ENCODE data around the gene SMPD1. TPM values are rescaled to one million over a fixed set of nuclear protein-coding genes. Genes with fewer than 3 reads are reported as not detected.

The SMPD1 gene
- total and polyA plus RNA-seq, 9 of the 15 experiments (the other 6 are each of a cell fraction or from before 2014, with no cell fraction given): 0.90 to 9.9 (median 5.2) TPM

GRCh38 chr11:6356503-6357055 lies 33.7 kb upstream of the SMPD1 start:
- ATAC-seq (no peak), FAIRE-seq (no peak), DNase-seq (ENCODE audit: extremely low read depth in 1 of 4, low spot score in 3 of 4) (no peak)
- Histone ChIP-seq H3K36me3 (ENCODE audit: control insufficient read depth, insufficient read depth, low read length) (no peaks in the 10 kb centered on the region), H3K4me2 (ENCODE audit: insufficient read depth, low read length) (no peak overlapping the region), H3K9me1 (ENCODE audit: control insufficient read depth, insufficient read depth, low read length) (no peaks in the 10 kb centered on the region), H3K79me2 (ENCODE audit: control insufficient read depth, insufficient read depth, low read length) (no peaks in the 10 kb centered on the region), H2AFZ (ENCODE audit: low read depth, low read length) (peak overlapping the region; percentile 69), H3K27me3 (ENCODE audit: control insufficient read depth in 2 of 2, insufficient read depth in 2 of 2, low read length in 2 of 2) (peaks cover 0 to 5% of the 10 kb centered on the region in 2 experiments; a peak in 3 of 5 replicates), H3K4me3 (no peak overlapping the region), H4K20me1 (replicated peaks; ENCODE audit: control insufficient read depth, insufficient read depth, low read length) (0 out of 2 replicates have a peak, but pooled peaks cover 3% of the 10 kb centered on the region), H3K9me3 (replicated peaks; ENCODE audit: control insufficient read depth, insufficient read depth, low read depth, low read length) (no peaks in the 10 kb centered on the region), H3K4me1 (replicated peaks in 1 of 2; ENCODE audit: control insufficient read depth in 2 of 2, insufficient read depth in 2 of 2, low read length in 2 of 2) (peaks cover 0 to 5% of the 10 kb centered on the region in 2 experiments; a peak in 2 of 5 replicates), H3K9ac (ENCODE audit: insufficient read depth in 1 of 2, low read depth in 2 of 2, low read length in 2 of 2) (no peak overlapping the region), H3K27ac (ENCODE audit: extremely low read depth, low read depth, low read length) (no peak overlapping the region)
- WGBS (ENCODE audit: insufficient coverage, low coverage, missing lambda C conversion rate): 6% methylated on average over 4 of the region's 4 CpGs
- no TSS peak for BruUV-seq (replicated peaks)
- in situ Hi-C loops (cut with MboI) (no loop called here), intact Hi-C loops (cut with micrococcal nuclease) (no loop called here)
- POLR2A ChIA-PET: interaction anchor here (0.6 kb wide), 1 partner anchor 851 kb away, joined by 3 read pairs; no protein-coding TSS in a partner anchor
- CTCF ChIA-PET (ENCODE audit: low intra/inter-chr PET ratio): no interaction called here
- TF ChIP-seq GMEB1 (CRISPR knock-in tag; IDR thresholded peaks at IDR 0.05) (no peak), VEZF1 (CRISPR knock-in tag; IDR thresholded peaks at IDR 0.05) (no peak), GTF2F1 (IDR thresholded peaks at IDR 0.05; ENCODE audit: low read depth, low read length) (no peak), POLR2AphosphoS2 (IDR thresholded peaks at IDR 0.05; ENCODE audit: low read length) (no peak), TFAM (CRISPR knock-in tag; conservative IDR thresholded peaks at IDR 0.05) (no peak), PREB (CRISPR knock-in tag; IDR thresholded peaks at IDR 0.05) (no peak), SETDB1 (IDR thresholded peaks at IDR 0.05; ENCODE audit: low read length) (no peak), ZNF408 (CRISPR knock-in tag; IDR thresholded peaks at IDR 0.05; ENCODE audit: low read depth) (no peak), PPARD (CRISPR knock-in tag; IDR thresholded peaks at IDR 0.05) (no peak), STAT5B (CRISPR knock-in tag; IDR thresholded peaks at IDR 0.05) (no peak), TEAD4 (IDR thresholded peaks at IDR 0.05; ENCODE audit: low read length) (no peak), TEAD4 (CRISPR knock-in tag; IDR thresholded peaks at IDR 0.05; ENCODE audit: borderline replicate concordance) (no peak), HMGXB4 (CRISPR knock-in tag; IDR thresholded peaks at IDR 0.05) (no peak), ID3 (CRISPR knock-in tag; IDR thresholded peaks at IDR 0.05) (no peak), ID3 (tag; IDR thresholded peaks at IDR 0.05) (no peak), ZNF146 (CRISPR knock-in tag; IDR thresholded peaks at IDR 0.05; ENCODE audit: unreplicated experiment) (no peak)

Measured in K562 (cell line).